HG03045 (cell line): ENCODE data around the gene SGIP1.

Source experiments
- ATAC-seq: cut with Tn5 transposase; IDR thresholded peaks from one replicate; pipeline ENCODE4 v1.9.1; 2021; ENCODE audit warnings: mild to moderate bottlenecking, moderate library complexity; ENCODE audit not compliant: unreplicated experiment

The SGIP1 gene

DNA sequence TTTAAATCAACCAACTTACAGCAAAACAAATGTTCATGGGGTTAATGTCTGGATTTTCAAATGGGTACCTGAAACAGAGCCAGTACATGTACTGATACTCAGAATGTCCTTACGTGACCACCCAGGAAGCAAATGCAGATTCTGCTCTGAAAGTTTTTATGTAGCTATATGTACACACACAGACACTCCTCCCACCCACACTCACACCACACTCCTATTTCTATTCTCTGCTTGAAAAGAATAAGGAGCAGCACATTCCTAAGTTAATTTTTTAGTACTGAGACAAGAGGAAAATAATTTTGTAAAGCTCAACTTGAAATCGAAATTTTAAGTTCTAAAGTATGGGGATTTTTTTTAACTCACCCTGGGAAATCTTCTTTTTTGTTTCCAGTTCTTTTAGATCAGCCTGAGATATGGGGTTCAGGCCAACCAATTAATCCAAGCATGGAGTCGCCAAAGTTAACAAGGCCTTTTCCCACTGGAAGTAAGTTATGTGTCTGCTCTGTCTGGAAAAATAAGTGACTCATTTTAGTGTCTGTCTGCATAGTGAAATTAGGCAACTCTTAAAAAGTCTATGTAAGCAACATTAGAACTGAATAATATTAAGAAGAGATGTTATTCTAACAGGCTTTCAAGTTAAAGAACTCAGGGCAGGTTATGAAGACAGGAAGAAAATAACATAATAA, 142.8 kb downstream of the SGIP1 start:
- ATAC-seq = no peak

DNA sequence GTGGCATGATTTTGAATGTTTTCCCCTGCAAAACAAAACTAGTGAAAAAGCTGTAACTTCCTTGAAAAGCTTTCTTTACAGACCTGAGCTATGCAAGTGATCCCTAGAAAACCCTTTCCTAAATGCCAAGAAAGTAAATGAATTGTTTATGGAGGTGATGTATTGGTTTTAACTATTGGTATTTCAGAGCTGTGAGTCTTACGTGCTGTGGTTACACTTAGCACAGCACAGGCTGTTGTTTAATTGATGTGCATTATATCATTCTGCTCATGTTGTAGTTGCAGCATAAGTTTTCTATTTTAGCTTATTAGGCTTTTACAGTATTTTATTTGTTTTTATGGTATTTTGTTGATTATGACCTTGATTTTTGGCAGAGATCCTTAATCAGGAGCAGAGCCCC, 144.2 kb downstream of the SGIP1 start:
- no peak for ATAC-seq

DNA sequence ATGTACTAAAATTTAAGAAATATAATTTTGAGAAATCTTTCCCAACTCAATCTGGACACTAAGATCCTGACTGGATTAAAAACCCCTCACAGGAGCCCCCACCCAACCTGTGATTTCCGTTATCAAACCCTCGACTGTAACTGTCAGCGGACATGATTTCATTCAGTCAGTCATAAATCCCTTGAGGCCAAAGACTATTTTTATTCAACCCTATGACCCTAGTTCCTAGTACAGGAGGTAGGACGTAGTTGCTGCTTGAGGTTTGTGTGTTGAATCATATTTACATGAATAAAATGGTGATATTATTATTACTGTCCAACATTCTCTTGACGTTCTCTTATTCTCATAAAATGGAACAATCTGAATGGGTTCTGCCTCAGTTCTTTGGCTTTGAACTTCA, 145.2 kb downstream of the SGIP1 start:
- no peak for ATAC-seq

DNA sequence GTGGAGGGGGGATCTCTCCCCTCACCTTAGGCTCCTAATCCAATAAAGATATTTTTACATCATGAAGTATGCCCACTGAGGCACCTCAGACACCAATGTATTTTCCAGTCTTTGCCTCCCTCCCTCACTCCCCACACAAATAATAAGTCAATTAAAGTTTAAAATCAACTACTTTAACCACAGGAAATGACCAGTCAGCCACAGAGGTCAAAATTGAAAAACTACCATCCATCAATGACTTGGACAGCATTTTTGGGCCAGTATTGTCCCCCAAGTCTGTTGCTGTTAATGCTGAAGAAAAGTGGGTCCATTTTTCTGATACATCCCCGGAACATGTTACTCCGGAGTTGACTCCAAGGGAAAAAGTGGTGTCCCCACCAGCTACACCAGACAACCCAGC, 147.7 kb downstream of the SGIP1 start:
- ATAC-seq = no peak

DNA sequence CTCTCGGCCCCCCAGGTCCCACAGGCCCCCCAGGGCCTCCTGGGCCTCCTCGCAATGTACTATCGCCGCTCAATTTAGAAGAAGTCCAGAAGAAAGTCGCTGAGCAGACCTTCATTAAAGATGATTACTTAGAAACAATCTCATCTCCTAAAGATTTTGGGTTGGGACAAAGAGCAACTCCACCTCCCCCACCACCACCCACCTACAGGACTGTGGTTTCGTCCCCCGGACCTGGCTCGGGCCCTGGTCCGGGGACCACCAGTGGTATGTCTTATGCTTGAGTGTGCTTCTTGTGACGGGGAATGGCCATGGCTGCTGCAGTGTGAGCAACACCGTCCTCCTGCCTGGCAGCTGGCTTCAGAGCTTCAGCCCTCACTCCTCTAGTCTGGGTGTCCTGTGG, 148.2 kb downstream of the SGIP1 start:
- ATAC-seq = no peak

DNA sequence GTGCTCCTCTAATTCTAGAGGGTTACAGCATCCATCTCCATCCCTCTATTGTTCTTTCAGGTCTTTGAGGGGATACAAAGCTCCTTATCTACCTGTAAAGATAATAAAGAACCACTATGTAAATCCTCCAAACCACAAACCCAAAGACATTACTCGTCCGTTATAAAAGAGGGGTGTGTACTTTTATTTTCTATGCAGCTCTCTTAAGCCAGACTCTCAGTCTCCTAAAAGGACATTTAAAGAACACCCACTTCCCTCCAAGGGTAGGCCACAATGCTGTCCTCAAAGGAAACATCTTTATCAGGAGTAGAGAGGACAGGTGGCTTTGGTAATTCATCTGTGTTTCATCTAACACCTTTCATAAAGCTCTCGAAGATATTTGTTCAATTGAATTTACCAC, 150.4 kb downstream of the SGIP1 start:
- no peak for ATAC-seq

DNA sequence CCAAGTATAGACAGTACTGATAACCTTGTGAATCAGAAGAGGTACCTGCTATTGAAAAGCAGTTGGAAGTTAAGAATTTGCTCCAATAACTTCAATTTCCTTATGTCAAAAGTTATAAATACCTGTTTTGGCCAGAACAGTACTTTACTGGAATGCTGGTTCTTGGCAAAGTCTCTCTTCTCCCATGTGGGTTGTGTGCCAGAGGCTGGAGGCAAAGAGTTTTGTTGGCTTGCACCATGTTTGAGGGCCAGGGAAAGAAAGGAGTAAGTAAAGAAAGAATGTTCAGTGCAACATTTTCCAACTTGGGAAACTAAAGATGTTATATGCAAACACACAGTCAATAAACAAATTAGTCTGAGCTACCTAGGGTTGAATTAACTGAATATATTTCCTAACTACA, 151.3 kb downstream of the SGIP1 start:
- no peak for ATAC-seq

DNA sequence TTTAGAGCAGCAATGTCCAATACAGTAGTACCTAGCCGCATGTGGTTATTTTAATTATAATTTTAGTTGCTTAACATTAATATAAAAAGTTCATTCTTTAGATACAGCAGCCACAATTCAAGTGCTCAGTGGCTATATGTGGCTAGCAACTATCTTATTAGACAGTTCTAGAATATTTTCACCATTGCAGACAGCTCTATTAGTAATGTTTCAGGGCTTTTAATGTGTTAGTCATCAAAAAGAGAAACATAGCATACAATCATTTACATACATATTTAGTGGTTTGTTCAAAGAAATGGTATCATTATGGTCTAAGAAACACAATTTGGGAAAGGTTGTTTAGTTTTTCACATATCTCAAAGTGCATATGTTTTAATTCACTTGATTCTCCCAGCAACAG, 151.7 kb downstream of the SGIP1 start:
- no peak for ATAC-seq

DNA sequence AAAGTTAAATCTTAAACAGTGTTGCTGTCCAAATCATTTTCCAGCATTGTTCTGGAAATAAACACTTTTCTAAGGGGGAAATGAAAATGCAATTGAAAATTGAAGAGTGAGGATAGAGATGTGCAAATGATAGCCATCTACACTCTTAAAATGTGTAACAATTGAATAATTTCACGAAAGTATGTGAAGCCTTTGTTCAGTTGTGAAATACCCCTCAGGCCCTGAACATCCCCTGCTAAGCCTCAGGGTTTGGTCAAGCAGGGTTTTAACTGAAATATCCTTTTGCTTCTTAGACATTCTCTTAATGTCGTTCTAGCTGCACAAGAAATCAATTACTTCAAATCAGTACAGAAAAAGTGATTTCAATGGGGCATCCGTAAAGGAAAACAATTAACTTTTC, 152.5 kb downstream of the SGIP1 start:
- no peak for ATAC-seq

DNA sequence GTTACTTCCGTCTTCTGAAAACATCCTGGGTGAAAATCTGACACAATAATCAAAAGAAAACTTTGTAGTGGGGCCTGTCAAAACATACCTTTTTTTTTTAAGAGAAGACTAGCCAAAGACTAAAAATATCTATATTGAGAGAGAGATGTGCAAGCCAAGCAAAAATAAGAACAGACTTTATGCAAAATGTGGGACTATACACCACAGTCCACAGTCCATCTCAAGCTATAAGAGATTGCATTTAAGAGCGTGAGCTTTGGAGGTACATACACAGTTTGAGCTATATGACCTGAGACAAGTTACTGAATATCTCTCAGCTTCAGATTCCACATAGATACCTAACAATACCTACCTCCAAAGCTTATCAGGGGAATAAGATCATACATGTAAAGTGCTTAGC, 153.4 kb downstream of the SGIP1 start:
- no peak for ATAC-seq

DNA sequence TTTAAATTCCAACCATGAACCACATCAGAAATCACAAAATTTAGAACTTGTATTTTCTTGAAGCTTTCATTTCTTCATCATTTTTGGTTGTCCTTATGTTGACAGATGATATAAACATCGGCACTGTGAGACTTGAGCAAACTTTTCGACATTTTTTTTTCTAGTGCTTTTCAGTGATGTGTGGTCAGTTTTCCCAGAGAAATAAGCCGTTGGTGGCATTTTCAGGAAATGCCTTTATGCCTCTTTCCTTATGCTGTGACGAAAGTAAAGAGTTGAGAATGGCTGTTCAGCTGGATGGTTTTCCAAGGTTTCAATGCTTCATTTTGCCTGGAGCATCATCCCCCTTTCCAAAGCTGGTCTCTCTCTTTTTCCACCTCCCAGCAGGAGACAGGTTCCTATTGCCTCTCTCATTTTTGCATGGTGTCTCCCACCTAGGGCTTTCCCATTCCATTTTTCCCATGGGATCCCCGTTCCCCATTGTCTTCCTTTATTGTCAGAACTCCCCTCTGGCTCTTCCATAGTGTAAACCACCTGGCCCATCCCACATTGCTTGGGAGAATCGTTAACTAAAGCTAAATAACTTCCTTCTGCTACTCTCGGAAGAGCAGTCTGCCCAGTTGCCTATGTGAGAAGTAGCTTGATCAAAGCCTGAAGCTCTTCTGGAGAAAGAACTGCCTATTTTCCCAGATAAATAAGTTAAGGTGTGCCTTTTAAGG, 156.9 kb downstream of the SGIP1 start:
- ATAC-seq = no peak

DNA sequence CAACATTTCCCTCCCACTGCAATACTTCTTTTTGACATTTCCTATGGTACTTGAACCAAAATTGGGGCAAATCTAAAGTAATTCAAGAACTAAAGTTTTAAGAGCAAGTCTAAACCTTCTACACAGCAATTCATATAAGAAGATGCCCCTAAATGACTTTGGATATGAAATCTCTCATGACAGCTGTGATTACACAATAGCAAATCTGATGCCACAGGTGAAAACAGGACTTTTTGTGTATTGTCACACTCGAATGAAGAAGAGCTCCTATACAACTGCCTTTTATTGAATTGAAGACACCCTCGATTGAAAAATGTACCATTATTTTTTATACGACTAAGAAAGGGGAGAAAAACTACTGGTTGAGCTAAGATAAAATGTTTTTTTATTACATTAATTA, 158.7 kb downstream of the SGIP1 start:
- no peak for ATAC-seq

DNA sequence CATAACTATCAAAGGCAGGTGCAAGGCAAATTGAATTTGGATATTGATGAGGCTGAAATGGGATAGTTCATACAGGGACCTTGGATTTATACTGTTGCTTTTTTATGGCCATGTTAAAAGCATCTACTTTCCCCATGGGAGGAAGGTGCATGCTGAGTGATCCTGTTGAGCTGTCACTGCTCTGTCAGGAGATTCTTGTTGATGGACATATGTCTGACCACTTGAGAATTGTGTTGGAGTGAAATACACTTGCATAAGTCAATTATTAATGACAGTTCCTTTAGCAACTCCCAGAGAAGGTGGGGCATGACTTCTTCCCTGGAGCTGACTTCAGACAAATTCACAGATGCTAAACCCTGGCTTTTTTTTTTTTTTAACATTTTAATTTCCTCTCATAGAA, 159.9 kb downstream of the SGIP1 start:
- ATAC-seq = no peak

DNA sequence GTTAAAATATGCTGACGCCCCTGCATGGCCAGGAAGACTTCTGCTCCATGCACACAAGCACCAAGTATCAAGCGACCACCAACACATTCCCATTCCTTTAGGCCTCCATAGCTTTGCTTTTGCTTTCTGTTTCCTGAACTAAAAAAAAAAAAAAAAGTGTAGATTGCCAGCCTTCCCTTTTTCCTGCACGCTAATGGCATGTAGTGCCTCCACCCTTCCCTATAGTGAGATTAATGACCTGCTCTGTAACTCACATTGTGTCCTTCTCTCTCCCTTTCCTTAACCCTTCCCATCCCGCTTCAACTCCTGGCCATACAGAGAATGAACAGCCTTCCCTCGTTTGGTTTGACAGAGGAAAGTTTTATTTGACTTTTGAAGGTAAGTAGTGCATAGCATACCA, 161.2 kb downstream of the SGIP1 start:
- ATAC-seq = no peak

DNA sequence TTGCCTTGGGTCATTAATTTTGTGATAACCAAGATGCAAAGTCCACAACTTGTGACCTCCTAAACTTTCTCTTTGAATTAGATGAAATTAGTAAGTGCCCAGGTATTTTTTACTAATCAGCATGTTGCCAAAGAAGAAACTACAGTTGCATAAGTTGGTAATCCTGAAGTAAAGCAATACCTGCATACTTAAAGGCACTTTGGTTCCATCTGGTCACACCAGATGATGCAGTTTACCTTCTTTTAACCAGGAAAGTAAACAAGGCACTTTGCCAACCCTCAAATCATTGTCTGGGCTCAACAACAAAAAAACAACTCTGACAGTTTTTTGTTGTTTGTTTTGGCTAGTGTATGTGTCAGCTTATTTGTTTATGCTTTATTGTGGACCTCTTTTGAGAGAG, 162.8 kb downstream of the SGIP1 start:
- no peak for ATAC-seq

DNA sequence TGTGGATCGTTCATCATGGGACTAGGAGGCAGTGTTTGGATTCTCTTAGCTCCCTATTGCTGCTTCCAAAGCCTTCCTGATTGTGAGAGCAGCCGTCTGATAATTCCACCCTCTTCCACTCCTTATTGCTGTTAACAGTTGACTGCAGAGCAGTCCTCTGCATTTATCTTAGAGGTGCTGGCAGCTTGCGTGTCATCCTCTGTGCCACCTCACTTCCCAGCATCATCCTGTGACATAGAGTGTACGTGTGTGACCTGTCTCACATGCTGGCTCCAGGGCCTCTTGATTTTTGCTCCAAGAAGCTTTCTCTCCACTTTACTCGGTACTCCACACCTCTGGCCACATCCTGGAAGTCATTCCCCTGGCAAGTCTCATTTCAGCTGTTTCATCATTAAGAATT, 165.3 kb downstream of the SGIP1 start:
- ATAC-seq = no peak

DNA sequence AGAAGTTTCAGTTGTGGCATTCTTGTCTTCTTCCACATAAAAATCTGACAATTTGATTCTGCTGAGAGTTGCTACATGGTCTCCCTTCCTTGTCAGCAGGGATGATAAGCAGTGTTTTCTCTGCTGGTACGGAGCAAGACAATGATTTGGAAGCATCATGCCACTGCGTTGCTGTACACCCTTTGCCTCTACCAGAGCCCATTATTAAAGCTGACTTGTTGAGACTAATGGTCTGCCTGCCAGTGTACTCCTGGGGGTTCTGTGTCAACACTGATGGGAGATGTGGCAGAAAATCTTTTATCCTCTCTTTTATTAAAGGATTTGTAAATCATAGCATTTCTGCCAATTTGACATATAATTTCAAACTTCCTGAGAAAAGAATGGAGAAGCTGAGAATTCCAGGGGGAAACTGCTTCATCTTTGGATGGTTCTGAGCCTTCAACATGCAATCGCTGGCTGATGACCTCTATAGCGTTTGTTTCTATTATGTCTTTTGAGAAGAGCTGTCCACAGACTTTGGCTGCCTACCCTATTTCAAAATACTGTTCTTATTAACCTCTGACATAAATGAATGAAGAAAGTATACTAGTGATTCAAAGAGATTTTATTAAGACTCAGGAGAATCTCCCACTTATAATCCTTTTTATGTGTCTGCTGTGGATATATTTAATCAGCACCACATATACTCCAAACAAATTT, 170.4 kb downstream of the SGIP1 start:
- ATAC-seq = no peak

DNA sequence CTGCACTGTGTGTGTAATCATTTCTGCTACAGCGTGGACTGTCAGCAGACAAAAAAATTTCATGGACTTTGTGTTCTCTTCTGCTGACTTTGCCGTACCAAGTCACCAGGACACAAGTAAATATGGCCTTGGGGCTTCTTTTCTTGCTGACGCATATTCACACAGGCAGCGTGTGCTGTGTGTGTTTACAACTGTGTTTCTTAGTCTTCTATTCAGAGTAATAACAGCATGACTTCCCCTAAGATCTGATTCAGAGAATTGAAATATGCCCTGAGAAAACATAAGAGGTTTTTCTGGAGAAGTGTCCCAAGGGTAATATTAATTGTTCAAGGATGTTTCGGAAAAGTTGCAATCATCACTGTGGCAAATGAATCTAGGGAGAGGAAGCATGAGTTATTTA, 171.2 kb downstream of the SGIP1 start:
- no peak for ATAC-seq

DNA sequence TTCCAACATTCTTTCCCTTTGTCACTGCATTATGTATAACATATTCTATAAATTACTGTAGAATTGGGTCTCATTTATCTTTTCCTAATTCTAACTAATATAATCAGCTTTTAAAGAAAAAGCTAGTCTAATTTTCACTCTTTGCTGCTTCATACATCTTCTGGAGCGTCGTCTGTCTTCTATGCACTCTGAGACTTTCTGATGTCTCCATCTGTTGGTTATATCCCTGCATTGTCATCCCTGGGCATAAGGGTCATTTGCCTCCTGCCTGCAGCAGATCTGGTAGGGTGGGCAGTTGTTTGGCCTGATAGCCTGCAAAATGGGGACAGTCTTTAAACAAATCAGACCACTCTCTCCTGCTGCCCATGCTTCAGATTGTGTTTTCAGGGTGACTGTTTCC, 177.5 kb downstream of the SGIP1 start:
- ATAC-seq = no peak

DNA sequence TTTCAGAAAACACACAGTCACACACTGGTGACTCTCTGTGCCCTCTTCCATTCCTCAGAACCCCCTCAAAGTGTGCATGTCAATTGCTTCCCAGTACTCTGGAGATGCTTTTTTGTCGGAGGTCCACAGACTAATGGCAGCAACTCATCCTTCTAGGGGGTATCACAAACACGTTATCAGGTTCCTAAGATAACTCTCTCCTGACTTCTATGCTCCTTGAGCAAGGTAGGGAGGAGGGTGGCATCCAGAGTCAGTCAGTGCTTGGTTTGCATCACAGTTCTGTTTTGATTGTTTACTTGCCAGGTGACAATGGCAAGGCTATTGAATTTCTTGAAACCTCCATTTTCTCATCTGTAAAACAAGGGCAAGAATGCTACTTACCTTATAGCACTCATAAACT, 178.9 kb downstream of the SGIP1 start:
- no peak for ATAC-seq

DNA sequence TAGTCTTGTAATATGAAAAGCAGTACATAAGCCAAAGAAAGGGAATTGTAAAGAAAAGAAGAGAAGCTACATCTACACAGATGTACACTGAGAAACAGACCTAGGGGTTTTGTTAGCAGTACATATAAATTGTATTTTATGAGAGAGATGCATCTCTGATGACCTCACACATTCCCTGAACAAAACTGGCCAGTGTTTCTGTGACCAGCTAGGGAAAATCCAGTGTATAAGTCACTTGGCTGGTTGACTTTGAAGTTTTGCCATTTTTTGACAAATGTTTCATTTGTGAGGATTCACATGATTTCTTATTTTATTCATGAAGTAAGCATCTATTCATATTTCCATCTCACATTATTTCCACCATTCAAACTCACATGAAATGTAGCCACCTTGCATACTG, 190.0 kb downstream of the SGIP1 start:
- no peak for ATAC-seq
